DND-41 (cell line): ENCODE results near the gene STPG3.

Experiments used
- ATAC-seq: fragments of 200-7000 bp; cut with Tn5 transposase; 3 replicates; pipeline ENCODE4 v1.9.1; 2021; ENCODE audit warnings: low read depth; ENCODE audit not compliant: insufficient read depth
- DNase-seq: peaks from one replicate; pipeline ENCODE4 v3.0.0-alpha.2; 2020
- H2AFZ ChIP-seq: 2 replicates; pipeline ENCODE4 v1.6.0; 2012; ENCODE audit warnings: low read depth, low read length
- H3K27ac ChIP-seq: 2 replicates; pipeline ENCODE4 v1.5.1; 2012; ENCODE audit warnings: low read length, inconsistent platforms
- H3K27me3 ChIP-seq: fragments of 200-600 bp; sonication (generic); 2 replicates; pipeline ENCODE4 v1.6.0; 2012; ENCODE audit warnings: low read length, mild to moderate bottlenecking, inconsistent platforms; ENCODE audit not compliant: insufficient read depth, poor library complexity
- H3K36me3 ChIP-seq: 2 replicates; pipeline ENCODE4 v1.5.1; 2012; ENCODE audit warnings: low read length, inconsistent platforms; ENCODE audit not compliant: insufficient read depth
- H3K4me1 ChIP-seq: 2 replicates; pipeline ENCODE4 v1.5.1; 2012; ENCODE audit warnings: mild to moderate bottlenecking, low read length; ENCODE audit not compliant: insufficient read depth
- H3K4me2 ChIP-seq: 2 replicates; pipeline ENCODE4 v1.6.0; 2012; ENCODE audit warnings: mild to moderate bottlenecking, moderate library complexity, low read length, inconsistent platforms; ENCODE audit not compliant: insufficient read depth
- H3K4me3 ChIP-seq, 2 experiments: fragments of 200-600 bp in 1 of 2; shearing (Covaris generic) in 1 of 2; 2 replicates each; pipeline ENCODE4 v1.5.1; 2012 to 2016; ENCODE audit warnings: inconsistent platforms in 2 of 2, low read length in 2 of 2, mild to moderate bottlenecking in 2 of 2, low read depth in 1 of 2, moderate library complexity in 1 of 2
- H3K79me2 ChIP-seq: 2 replicates; pipeline ENCODE4 v1.6.0; 2012; ENCODE audit warnings: low read length, inconsistent platforms; ENCODE audit not compliant: insufficient read depth
- H3K9ac ChIP-seq: 2 replicates; pipeline ENCODE4 v1.6.0; 2012; ENCODE audit warnings: low read depth, mild to moderate bottlenecking, inconsistent platforms, low read length, moderate library complexity
- H3K9me3 ChIP-seq: 2 replicates; pipeline ENCODE4 v1.5.1; 2012; ENCODE audit warnings: low read length, moderate library complexity, mild to moderate bottlenecking, inconsistent platforms; ENCODE audit not compliant: insufficient read depth, severe bottlenecking
- H4K20me1 ChIP-seq: 2 replicates; pipeline ENCODE4 v1.6.0; 2012; ENCODE audit warnings: low read length; ENCODE audit not compliant: insufficient read depth
- CTCF ChIP-seq: IDR thresholded peaks from 2 replicates; pipeline ENCODE4 v1.5.1; 2012; ENCODE audit warnings: borderline replicate concordance, low read length, moderate library complexity, mild to moderate bottlenecking; ENCODE audit not compliant: poor library complexity, severe bottlenecking; ENCODE audit errors: extremely low read depth
- EZH2 ChIP-seq: IDR thresholded peaks from 3 replicates; pipeline ENCODE4 v1.6.1; 2012; ENCODE audit warnings: borderline replicate concordance, low read depth, mild to moderate bottlenecking, moderate library complexity, low read length, inconsistent platforms; ENCODE audit not compliant: severe bottlenecking

STPG3 gene

GRCh38 chr9:137234758-137235423 lies 16.2 kb upstream of the STPG3 start:
- Histone ChIP-seq H2AFZ (no peak overlapping the region), H3K4me1 (peaks cover 31% of the 10 kb centered on the region), H3K79me2 (peaks cover 5% of the 10 kb centered on the region), H3K9me3 (no peaks in the 10 kb centered on the region), H3K36me3 (no peaks in the 10 kb centered on the region; the same call in 1 of the 2 replicates), H3K27me3 (no peaks in the 10 kb centered on the region), H3K9ac (no peak overlapping the region), H3K4me2 (no peak overlapping the region), H3K4me3 (no peak overlapping the region), H3K27ac (no peak overlapping the region), H4K20me1 (peaks cover 13% of the 10 kb centered on the region; the same call in 1 of the 2 replicates)
- no peak for ATAC-seq
- no peak for DNase-seq
- no peak for TF ChIP-seq CTCF

GRCh38 chr9:137235424-137236237 lies 15.5 kb upstream of the STPG3 start:
- H3K4me1 ChIP-seq = peaks cover 37% of the 10 kb centered on the region
- no peak overlapping the region for H2AFZ ChIP-seq
- no peaks in the 10 kb centered on the region for H3K27me3 ChIP-seq
- no peak for TF ChIP-seq EZH2
- TF ChIP-seq CTCF = no peak
- H4K20me1 ChIP-seq = peaks cover 13% of the 10 kb centered on the region; the same call in 1 of the 2 replicates
- H3K4me3 ChIP-seq = no peak overlapping the region
- H3K79me2 ChIP-seq = peaks cover 9% of the 10 kb centered on the region
- peak overlapping the region; percentile 52; the same call in 1 of the 2 replicates for H3K4me2 ChIP-seq
- DNase-seq (no peak), ATAC-seq (no peak)
- peak overlapping the region; percentile 38; the same call in 1 of the 2 replicates for H3K9ac ChIP-seq
- H3K27ac ChIP-seq = no peak overlapping the region
- no peaks in the 10 kb centered on the region; the same call in 1 of the 2 replicates for H3K36me3 ChIP-seq
- no peaks in the 10 kb centered on the region for H3K9me3 ChIP-seq

- H3K27me3 ChIP-seq = no peaks in the 10 kb centered on the region
Measured at GRCh38 chr9:137236238-137236935, 14.7 kb upstream of the STPG3 start.

More at GRCh38 chr9:137236238-137236935, 14.7 kb upstream of the STPG3 start:
- H3K4me3 ChIP-seq = no peak overlapping the region
- no peak overlapping the region for H3K27ac ChIP-seq
- H3K4me2 ChIP-seq = peak overlapping the region; percentile 52
- peak overlapping the region; percentile 8; the same call in 1 of the 2 replicates for H2AFZ ChIP-seq
- peak; percentile 89 for DNase-seq
- peak; percentile 55 for ATAC-seq
- TF ChIP-seq EZH2 (no peak), CTCF (peak; percentile 98)
- no peaks in the 10 kb centered on the region for H3K9me3 ChIP-seq
- peaks cover 9% of the 10 kb centered on the region for H3K79me2 ChIP-seq
- peaks cover 37% of the 10 kb centered on the region for H3K4me1 ChIP-seq
- no peaks in the 10 kb centered on the region; the same call in 1 of the 2 replicates for H3K36me3 ChIP-seq
- H3K9ac ChIP-seq = peak overlapping the region; percentile 38; the same call in 1 of the 2 replicates
- peaks cover 13% of the 10 kb centered on the region; the same call in 1 of the 2 replicates for H4K20me1 ChIP-seq
